Measurements from ENCODE around the gene USP24. TPM values are rescaled to one million over a fixed set of nuclear protein-coding genes. Genes with fewer than 3 reads are reported as not detected.

The USP24 gene, protein sequence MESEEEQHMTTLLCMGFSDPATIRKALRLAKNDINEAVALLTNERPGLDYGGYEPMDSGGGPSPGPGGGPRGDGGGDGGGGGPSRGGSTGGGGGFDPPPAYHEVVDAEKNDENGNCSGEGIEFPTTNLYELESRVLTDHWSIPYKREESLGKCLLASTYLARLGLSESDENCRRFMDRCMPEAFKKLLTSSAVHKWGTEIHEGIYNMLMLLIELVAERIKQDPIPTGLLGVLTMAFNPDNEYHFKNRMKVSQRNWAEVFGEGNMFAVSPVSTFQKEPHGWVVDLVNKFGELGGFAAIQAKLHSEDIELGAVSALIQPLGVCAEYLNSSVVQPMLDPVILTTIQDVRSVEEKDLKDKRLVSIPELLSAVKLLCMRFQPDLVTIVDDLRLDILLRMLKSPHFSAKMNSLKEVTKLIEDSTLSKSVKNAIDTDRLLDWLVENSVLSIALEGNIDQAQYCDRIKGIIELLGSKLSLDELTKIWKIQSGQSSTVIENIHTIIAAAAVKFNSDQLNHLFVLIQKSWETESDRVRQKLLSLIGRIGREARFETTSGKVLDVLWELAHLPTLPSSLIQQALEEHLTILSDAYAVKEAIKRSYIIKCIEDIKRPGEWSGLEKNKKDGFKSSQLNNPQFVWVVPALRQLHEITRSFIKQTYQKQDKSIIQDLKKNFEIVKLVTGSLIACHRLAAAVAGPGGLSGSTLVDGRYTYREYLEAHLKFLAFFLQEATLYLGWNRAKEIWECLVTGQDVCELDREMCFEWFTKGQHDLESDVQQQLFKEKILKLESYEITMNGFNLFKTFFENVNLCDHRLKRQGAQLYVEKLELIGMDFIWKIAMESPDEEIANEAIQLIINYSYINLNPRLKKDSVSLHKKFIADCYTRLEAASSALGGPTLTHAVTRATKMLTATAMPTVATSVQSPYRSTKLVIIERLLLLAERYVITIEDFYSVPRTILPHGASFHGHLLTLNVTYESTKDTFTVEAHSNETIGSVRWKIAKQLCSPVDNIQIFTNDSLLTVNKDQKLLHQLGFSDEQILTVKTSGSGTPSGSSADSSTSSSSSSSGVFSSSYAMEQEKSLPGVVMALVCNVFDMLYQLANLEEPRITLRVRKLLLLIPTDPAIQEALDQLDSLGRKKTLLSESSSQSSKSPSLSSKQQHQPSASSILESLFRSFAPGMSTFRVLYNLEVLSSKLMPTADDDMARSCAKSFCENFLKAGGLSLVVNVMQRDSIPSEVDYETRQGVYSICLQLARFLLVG (N-terminal part only)
- 58.8 TPM for polyA plus RNA-seq (2013)

DNA sequence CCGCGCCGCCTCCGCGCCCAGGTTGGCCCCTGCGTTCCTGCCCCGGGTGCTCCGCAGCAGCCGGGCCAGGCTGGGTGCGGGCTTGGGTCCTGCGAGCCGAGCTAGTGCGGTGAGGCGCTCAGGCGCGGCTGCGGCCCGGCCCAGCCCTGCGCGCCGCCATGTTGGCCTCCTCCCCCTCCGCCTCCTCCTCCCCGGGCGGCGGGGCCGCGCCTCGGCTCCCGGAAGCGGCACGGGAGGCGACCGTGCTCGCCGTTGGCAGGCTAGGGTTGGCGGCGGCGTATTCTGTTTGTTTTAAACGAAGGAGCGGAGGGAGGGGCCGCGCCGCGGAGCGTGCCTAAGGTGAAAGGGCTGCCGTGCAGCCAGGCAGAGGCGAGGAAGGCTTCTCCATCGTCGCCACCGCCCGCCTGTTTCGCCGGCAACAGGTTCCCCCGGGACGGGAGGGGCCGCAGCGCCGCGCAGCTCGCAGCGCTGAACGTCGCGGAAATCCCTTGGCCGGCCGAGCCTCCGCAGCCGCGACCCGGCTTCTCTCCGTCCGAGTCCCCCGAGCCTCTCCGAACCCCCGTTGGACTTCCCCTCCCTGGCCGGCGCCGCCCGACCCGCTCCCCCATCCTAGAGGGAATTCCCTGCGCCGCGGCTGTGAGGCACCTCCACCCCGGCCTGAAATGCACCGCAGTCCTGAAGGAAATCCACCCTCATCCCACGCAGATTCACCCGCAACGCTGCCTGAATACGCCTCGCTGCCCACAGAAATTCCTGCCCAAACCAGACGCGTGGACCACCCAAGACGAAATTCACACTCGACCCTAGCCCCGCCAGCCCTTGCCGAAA, at the start of gene USP24:
TSS of gene USP24 (minus strand) at position 171 of the 828 bp plus-strand sequence. CDS start 251 bp downstream, outside the sequence.
- POLR2A ChIA-PET: interaction anchor here (0.6 kb wide), 1 partner anchor 30 kb away, joined by 3 read pairs; no protein-coding TSS in a partner anchor
- H3K9me3 ChIP-seq (ENCODE audit: control extremely low read depth in 1 of 5, control insufficient read depth in 4 of 5, insufficient read depth in 2 of 5, low read depth in 1 of 5, low read length in 4 of 5): no peaks in the 10 kb centered on the region
- H3K4me3 ChIP-seq (ENCODE audit: control insufficient read depth in 1 of 7, extremely low read depth in 1 of 7, insufficient read depth in 4 of 7, low read depth in 2 of 7, low read length in 6 of 7): peak within 1 kb of the TSS; percentile 70 to 91 (median 89)
- no peaks in the 10 kb centered on the region for H3K27me3 ChIP-seq (replicated peaks in 2 of 5; ENCODE audit: control insufficient read depth in 4 of 5, insufficient read depth in 5 of 5, low read length in 4 of 5)
- WGBS (ENCODE audit: insufficient coverage): under 1% methylated on average over 81 of the region's 96 CpGs
- H3K27ac ChIP-seq (ENCODE audit: insufficient read depth in 1 of 2, low read depth in 1 of 2, low read length in 2 of 2, poor library complexity in 1 of 2, severe bottlenecking in 2 of 2): peak within 1 kb of the TSS; percentile 87 to 95
- H3K4me1 ChIP-seq (ENCODE audit: control extremely low read depth in 1 of 4, control insufficient read depth in 4 of 4, insufficient read depth in 4 of 4, low read length in 3 of 4): peaks cover 48 to 75% (median 61%) of the 10 kb centered on the region in 4 experiments
- peak; percentile 80 to 89 (median 82) for DNase-seq
- CTCF ChIA-PET: interaction anchor here (0.5 kb wide), 1 partner anchor 64 kb away, joined by 3 read pairs; no protein-coding TSS in a partner anchor
- no peaks in the 10 kb centered on the region for H3K36me3 ChIP-seq (ENCODE audit: control insufficient read depth in 4 of 4, insufficient read depth in 4 of 4, low read length in 3 of 4)

DNA sequence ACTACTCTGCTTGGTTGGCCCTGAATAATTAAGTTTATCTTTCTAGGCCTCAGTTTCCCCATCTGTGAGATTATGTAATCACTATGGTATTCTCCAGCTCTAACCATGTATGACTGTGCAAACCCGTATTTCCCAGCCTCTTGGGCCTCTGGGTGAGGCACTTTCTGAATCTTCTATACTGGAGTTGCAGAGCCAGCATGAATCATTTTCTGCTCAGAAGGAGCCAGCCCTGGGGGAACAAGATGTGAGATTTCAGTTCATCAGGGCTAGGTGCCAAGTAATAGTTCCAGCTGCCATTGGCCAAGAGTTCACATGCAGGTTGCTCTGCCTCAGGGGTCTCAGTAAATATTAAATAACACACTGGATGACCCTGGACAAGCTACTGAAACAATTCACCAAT, 47.7 kb upstream of the USP24 start:
- Histone ChIP-seq H3K27me3 (replicated peaks in 2 of 5; ENCODE audit: control insufficient read depth in 4 of 5, insufficient read depth in 5 of 5, low read length in 4 of 5) (peaks cover 0 to 2% (median 0%) of the 10 kb centered on the region in 5 experiments), H3K36me3 (ENCODE audit: control insufficient read depth in 4 of 4, insufficient read depth in 4 of 4, low read length in 3 of 4) (no peaks in the 10 kb centered on the region), H3K27ac (ENCODE audit: insufficient read depth in 1 of 2, low read depth in 1 of 2, low read length in 2 of 2, poor library complexity in 1 of 2, severe bottlenecking in 2 of 2) (no peak overlapping the region), H3K9me3 (ENCODE audit: control extremely low read depth in 1 of 5, control insufficient read depth in 4 of 5, insufficient read depth in 2 of 5, low read depth in 1 of 5, low read length in 4 of 5) (peaks cover 0 to under 1% (median 0%) of the 10 kb centered on the region in 5 experiments), H3K4me1 (ENCODE audit: control extremely low read depth in 1 of 4, control insufficient read depth in 4 of 4, insufficient read depth in 4 of 4, low read length in 3 of 4) (peaks cover 0 to 19% (median 9%) of the 10 kb centered on the region in 4 experiments), H3K4me3 (ENCODE audit: control insufficient read depth in 1 of 7, extremely low read depth in 1 of 7, insufficient read depth in 4 of 7, low read depth in 2 of 7, low read length in 6 of 7) (no peak overlapping the region)
- WGBS (ENCODE audit: insufficient coverage): 100% methylated on average over 1 of the region's 1 CpG
- ChIA-PET POLR2A (no interaction called here), CTCF (no interaction called here)
- no peak for DNase-seq

DNA sequence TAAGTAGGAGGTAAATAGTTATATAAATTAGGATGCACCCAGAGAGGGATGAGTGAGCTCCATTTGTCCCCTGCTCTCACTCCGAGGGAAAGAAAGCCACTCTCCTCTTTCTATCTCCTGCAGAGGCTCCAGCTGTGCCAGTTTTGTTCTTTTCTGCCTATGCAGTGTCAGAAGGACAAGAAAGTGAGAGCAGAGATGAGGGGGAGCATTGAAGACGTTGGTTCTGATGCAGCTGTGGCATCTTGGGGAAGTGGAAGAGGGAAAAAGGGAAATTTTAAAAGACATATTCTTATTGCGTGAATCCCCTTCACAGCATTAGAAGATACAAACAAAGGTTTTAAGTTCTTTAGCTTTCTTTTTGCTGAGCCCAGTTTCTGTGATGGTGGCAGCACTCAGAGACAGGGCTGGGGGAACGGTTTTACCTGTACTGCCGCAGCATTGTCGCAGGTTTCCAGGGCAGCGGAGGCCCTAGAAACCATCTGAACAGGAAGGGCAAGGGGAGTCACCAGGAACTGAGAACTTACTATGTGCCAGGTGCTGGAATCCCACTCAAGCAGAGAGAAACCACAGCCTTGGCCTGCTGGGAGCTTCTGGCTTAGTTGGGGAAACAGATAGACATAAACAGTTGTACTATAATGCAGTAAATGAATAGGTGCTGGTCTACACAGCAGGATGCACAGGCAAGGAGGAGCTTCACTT, 44.9 kb upstream of the USP24 start:
- Histone ChIP-seq H3K36me3 (ENCODE audit: control insufficient read depth in 4 of 4, insufficient read depth in 4 of 4, low read length in 3 of 4) (no peaks in the 10 kb centered on the region), H3K4me1 (ENCODE audit: control extremely low read depth in 1 of 4, control insufficient read depth in 4 of 4, insufficient read depth in 4 of 4, low read length in 3 of 4) (peaks cover 0 to 19% (median 9%) of the 10 kb centered on the region in 4 experiments), H3K9me3 (ENCODE audit: control extremely low read depth in 1 of 5, control insufficient read depth in 4 of 5, insufficient read depth in 2 of 5, low read depth in 1 of 5, low read length in 4 of 5) (no peaks in the 10 kb centered on the region), H3K4me3 (ENCODE audit: control insufficient read depth in 1 of 7, extremely low read depth in 1 of 7, insufficient read depth in 4 of 7, low read depth in 2 of 7, low read length in 6 of 7) (no peak overlapping the region), H3K27ac (ENCODE audit: insufficient read depth in 1 of 2, low read depth in 1 of 2, low read length in 2 of 2, poor library complexity in 1 of 2, severe bottlenecking in 2 of 2) (no peak overlapping the region), H3K27me3 (replicated peaks in 2 of 5; ENCODE audit: control insufficient read depth in 4 of 5, insufficient read depth in 5 of 5, low read length in 4 of 5) (peaks cover 0 to 2% (median 0%) of the 10 kb centered on the region in 5 experiments)
- peak in 2 of 3 donors; percentile 28 to 43 for DNase-seq
- ChIA-PET POLR2A (no interaction called here), CTCF (interaction anchor here (1.7 to 1.8 kb wide), 2 partner anchors 20 to 120 kb away, joined by 4 to 5 read pairs; no protein-coding TSS in a partner anchor)
- WGBS (ENCODE audit: insufficient coverage): 88% methylated on average over 4 of the region's 7 CpGs

DNA sequence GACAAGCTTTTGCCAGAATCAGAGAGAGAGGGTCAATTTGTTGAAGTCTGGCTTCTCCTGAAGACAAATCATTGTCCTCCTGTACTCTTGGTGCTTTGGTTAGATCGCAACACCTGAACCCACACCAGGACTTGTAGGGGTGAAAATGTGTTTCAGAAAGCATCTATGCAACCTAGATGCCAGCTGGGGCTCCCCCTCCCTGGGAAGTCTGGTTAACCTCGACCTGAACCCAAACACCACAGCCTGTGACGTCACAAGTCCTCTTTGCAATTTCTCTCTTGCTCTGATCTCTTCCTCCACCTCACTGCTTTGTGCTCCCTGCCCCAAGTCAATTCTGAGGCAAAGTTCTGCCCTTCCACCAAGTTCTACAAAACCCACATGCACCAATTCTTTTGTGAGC, 42.8 kb upstream of the USP24 start:
- DNase-seq: peak in 2 of 3 donors; percentile 28 to 40
- Histone ChIP-seq H3K4me1 (ENCODE audit: control extremely low read depth in 1 of 4, control insufficient read depth in 4 of 4, insufficient read depth in 4 of 4, low read length in 3 of 4) (peaks cover 0 to 19% (median 9%) of the 10 kb centered on the region in 4 experiments), H3K4me3 (ENCODE audit: control insufficient read depth in 1 of 7, extremely low read depth in 1 of 7, insufficient read depth in 4 of 7, low read depth in 2 of 7, low read length in 6 of 7) (no peak overlapping the region), H3K27ac (ENCODE audit: insufficient read depth in 1 of 2, low read depth in 1 of 2, low read length in 2 of 2, poor library complexity in 1 of 2, severe bottlenecking in 2 of 2) (no peak overlapping the region), H3K27me3 (replicated peaks in 2 of 5; ENCODE audit: control insufficient read depth in 4 of 5, insufficient read depth in 5 of 5, low read length in 4 of 5) (peaks cover 0 to 2% (median 0%) of the 10 kb centered on the region in 5 experiments), H3K9me3 (ENCODE audit: control extremely low read depth in 1 of 5, control insufficient read depth in 4 of 5, insufficient read depth in 2 of 5, low read depth in 1 of 5, low read length in 4 of 5) (no peaks in the 10 kb centered on the region), H3K36me3 (ENCODE audit: control insufficient read depth in 4 of 4, insufficient read depth in 4 of 4, low read length in 3 of 4) (no peaks in the 10 kb centered on the region)
- POLR2A ChIA-PET: interaction anchor here (0.6 kb wide), 1 partner anchor 17 kb away, joined by 6 read pairs; no protein-coding TSS in a partner anchor
- WGBS (ENCODE audit: insufficient coverage): 22% methylated on average over 2 of the region's 3 CpGs
- CTCF ChIA-PET: interaction anchor here (1.2 to 1.7 kb wide), 2 partner anchors 21 to 45 kb away, joined by 3 to 8 read pairs; no protein-coding TSS in a partner anchor

DNA sequence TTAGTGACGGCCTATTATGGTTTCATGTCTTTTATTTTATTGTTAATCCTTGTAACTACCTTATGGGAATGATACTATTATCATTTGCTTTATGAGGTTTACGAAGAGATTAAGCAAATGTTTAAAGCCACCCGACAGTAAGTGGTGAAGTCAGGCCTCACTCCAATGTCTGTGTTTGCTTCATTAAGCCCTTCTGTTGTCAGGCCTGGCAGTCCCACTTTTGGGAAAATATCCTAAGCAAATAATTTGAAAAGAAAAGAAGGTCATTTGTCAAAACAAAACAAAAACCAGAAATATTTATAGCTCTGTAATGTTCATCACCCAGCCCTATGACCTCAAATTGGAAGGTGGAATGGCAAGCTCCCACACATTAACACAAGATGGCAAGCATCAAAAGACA, 40.7 kb upstream of the USP24 start:
- DNase-seq: no peak
- H3K4me3 ChIP-seq (ENCODE audit: control insufficient read depth in 1 of 7, extremely low read depth in 1 of 7, insufficient read depth in 4 of 7, low read depth in 2 of 7, low read length in 6 of 7): no peak overlapping the region
- H3K4me1 ChIP-seq (ENCODE audit: control extremely low read depth in 1 of 4, control insufficient read depth in 4 of 4, insufficient read depth in 4 of 4, low read length in 3 of 4): peaks cover 0 to 19% (median 9%) of the 10 kb centered on the region in 4 experiments
- no peaks in the 10 kb centered on the region for H3K9me3 ChIP-seq (ENCODE audit: control extremely low read depth in 1 of 5, control insufficient read depth in 4 of 5, insufficient read depth in 2 of 5, low read depth in 1 of 5, low read length in 4 of 5)
- POLR2A ChIA-PET: no interaction called here
- no peaks in the 10 kb centered on the region for H3K36me3 ChIP-seq (ENCODE audit: control insufficient read depth in 4 of 4, insufficient read depth in 4 of 4, low read length in 3 of 4)
- no peaks in the 10 kb centered on the region for H3K27me3 ChIP-seq (replicated peaks in 2 of 5; ENCODE audit: control insufficient read depth in 4 of 5, insufficient read depth in 5 of 5, low read length in 4 of 5)
- WGBS (ENCODE audit: insufficient coverage): 100% methylated on average over 1 of the region's 3 CpGs
- no peak overlapping the region for H3K27ac ChIP-seq (ENCODE audit: insufficient read depth in 1 of 2, low read depth in 1 of 2, low read length in 2 of 2, poor library complexity in 1 of 2, severe bottlenecking in 2 of 2)
- CTCF ChIA-PET: interaction anchor here (1.4 kb wide), 2 partner anchors 10 to 1454 kb away, joined by 3 to 4 read pairs; no protein-coding TSS in a partner anchor

Data from common myeloid progenitor, CD34-positive (primary cell).